ENCODE measurements around the gene RAB34. TPM values are rescaled to one million over a fixed set of nuclear protein-coding genes. Genes with fewer than 3 reads are reported as not detected.

RAB34 gene
- total RNA-seq, 3 donors from 2014 or later = 105 to 129 (median 123) TPM

DNA sequence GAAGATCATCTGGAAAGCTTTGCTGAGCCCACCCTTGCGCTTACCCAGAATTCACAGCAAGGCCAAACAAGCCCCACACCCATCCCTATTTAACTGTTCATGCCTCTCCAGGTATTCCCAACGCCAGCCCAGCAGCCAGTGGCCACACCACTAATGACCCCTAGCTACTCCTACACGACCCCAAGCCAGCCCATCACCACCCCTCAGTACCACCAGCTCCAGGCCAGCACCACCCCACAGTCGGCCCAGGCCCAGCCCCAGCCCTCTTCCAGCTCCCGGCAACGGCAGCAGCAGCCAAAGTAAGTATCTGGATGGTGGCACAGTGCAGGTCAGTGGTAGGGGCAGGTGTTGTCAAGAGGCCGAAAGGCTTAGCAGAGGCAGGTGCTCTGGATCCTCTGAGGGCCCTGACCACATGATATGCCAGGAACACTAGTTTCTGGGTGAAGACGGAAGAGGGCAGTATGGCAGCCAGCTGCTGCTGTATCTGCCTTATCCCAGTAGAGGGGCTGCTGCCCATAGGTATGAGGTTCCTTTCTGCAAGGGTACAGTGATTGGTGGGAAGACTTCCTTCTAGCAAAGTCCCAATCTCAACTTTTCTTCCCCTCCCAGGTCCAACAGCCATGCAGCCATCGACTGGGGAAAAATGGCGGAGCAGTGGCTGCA lies 16.7 kb downstream of the RAB34 start:
- intact Hi-C loops (cut with DNase I; ENCODE audit: low total_unique reads) = no loop called here
- DNase-seq (ENCODE audit: low spot score in 2 of 2) = no peak
- Histone ChIP-seq H3K27me3 (no peaks in the 10 kb centered on the region), H3K36me3 (peaks cover 19% of the 10 kb centered on the region), H3K4me1 (no peaks in the 10 kb centered on the region), H3K9me3 (no peaks in the 10 kb centered on the region), H3K27ac (no peak overlapping the region), H3K4me3 (no peak overlapping the region)
- TF ChIP-seq, protein P1, sequence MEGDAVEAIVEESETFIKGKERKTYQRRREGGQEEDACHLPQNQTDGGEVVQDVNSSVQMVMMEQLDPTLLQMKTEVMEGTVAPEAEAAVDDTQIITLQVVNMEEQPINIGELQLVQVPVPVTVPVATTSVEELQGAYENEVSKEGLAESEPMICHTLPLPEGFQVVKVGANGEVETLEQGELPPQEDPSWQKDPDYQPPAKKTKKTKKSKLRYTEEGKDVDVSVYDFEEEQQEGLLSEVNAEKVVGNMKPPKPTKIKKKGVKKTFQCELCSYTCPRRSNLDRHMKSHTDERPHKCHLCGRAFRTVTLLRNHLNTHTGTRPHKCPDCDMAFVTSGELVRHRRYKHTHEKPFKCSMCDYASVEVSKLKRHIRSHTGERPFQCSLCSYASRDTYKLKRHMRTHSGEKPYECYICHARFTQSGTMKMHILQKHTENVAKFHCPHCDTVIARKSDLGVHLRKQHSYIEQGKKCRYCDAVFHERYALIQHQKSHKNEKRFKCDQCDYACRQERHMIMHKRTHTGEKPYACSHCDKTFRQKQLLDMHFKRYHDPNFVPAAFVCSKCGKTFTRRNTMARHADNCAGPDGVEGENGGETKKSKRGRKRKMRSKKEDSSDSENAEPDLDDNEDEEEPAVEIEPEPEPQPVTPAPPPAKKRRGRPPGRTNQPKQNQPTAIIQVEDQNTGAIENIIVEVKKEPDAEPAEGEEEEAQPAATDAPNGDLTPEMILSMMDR (IDR thresholded peaks at IDR 0.05) = no peak
- no peak for TF ChIP-seq POLR2AphosphoS5 (IDR thresholded peaks at IDR 0.05)
- no peak for TF ChIP-seq POLR2A (IDR thresholded peaks at IDR 0.05)

- no peak for DNase-seq (ENCODE audit: low spot score in 2 of 2)
- Histone ChIP-seq H3K4me3 (no peak overlapping the region), H3K36me3 (peaks cover 19% of the 10 kb centered on the region), H3K27me3 (no peaks in the 10 kb centered on the region), H3K4me1 (no peaks in the 10 kb centered on the region), H3K9me3 (no peaks in the 10 kb centered on the region), H3K27ac (no peak overlapping the region)
- no peak for TF ChIP-seq POLR2A (IDR thresholded peaks at IDR 0.05)
- no peak for TF ChIP-seq POLR2AphosphoS5 (IDR thresholded peaks at IDR 0.05)
- TF ChIP-seq, protein P1 (IDR thresholded peaks at IDR 0.05) = no peak
- intact Hi-C loops (cut with DNase I; ENCODE audit: low total_unique reads) = no loop called here
Measured at GRCh38 chr17:28700278-28700677, 17.4 kb downstream of the RAB34 start.

GRCh38 chr17:28698253-28698941 lies 19.3 kb downstream of the RAB34 start:
- no peak overlapping the region for H3K27ac ChIP-seq
- peaks cover 19% of the 10 kb centered on the region for H3K36me3 ChIP-seq
- no peak overlapping the region for H3K4me3 ChIP-seq
- no peaks in the 10 kb centered on the region for H3K27me3 ChIP-seq
- TF ChIP-seq POLR2AphosphoS5 (IDR thresholded peaks at IDR 0.05) (no peak), POLR2A (IDR thresholded peaks at IDR 0.05) (no peak)
- TF ChIP-seq, protein P1 (IDR thresholded peaks at IDR 0.05) = no peak
- no peaks in the 10 kb centered on the region for H3K4me1 ChIP-seq
- no peak for DNase-seq (ENCODE audit: low spot score in 2 of 2)
- intact Hi-C loops (cut with DNase I; ENCODE audit: low total_unique reads) = no loop called here
- no peaks in the 10 kb centered on the region for H3K9me3 ChIP-seq

DNA sequence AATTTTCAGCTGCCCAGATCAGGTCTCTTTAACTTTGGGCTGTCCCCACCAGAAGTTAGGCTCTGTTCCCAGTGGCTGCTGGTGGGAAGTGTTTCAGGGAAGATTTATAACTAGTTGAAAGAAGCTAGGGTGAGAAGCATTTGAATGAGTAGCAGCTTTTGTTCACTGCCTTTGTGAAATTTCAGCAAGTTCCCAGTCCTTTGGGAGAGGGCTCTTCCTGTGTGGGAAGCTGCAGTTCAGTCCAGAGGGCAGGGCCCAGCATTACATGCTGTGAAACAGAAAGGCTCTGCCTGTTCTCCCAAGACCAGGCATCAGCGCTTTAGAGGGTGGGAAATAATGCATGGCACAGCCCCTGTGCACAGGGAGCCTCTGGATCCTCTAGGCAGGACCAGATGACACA lies 23.8 kb downstream of the RAB34 start:
- intact Hi-C loops (cut with DNase I; ENCODE audit: low total_unique reads) = no loop called here
- no peaks in the 10 kb centered on the region for H3K4me1 ChIP-seq
- TF ChIP-seq POLR2A (IDR thresholded peaks at IDR 0.05) = no peak
- TF ChIP-seq, protein P1 (IDR thresholded peaks at IDR 0.05) = no peak
- no peak for TF ChIP-seq POLR2AphosphoS5 (IDR thresholded peaks at IDR 0.05)
- H3K27ac ChIP-seq = no peak overlapping the region
- peaks cover 22% of the 10 kb centered on the region for H3K36me3 ChIP-seq
- no peaks in the 10 kb centered on the region for H3K9me3 ChIP-seq
- no peak for DNase-seq (ENCODE audit: low spot score in 2 of 2)
- no peak overlapping the region for H3K4me3 ChIP-seq
- H3K27me3 ChIP-seq = no peaks in the 10 kb centered on the region

- DNase-seq (ENCODE audit: low spot score in 2 of 2) = no peak
- intact Hi-C loops (cut with DNase I; ENCODE audit: low total_unique reads) = no loop called here
- no peaks in the 10 kb centered on the region for H3K9me3 ChIP-seq
- peaks cover 14% of the 10 kb centered on the region for H3K36me3 ChIP-seq
- no peak overlapping the region for H3K4me3 ChIP-seq
- H3K27ac ChIP-seq = no peak overlapping the region
- no peaks in the 10 kb centered on the region for H3K27me3 ChIP-seq
- TF ChIP-seq, protein P1 (IDR thresholded peaks at IDR 0.05) = no peak
- no peak for TF ChIP-seq POLR2A (IDR thresholded peaks at IDR 0.05)
- no peak for TF ChIP-seq POLR2AphosphoS5 (IDR thresholded peaks at IDR 0.05)
- H3K4me1 ChIP-seq = no peaks in the 10 kb centered on the region
Measured at GRCh38 chr17:28689011-28689410, 28.7 kb downstream of the RAB34 start.

Measured in breast epithelium (tissue), 4 donors.